ENCODE data around the gene EZR. TPM values are rescaled to one million over a fixed set of nuclear protein-coding genes. Genes with fewer than 3 reads are reported as not detected.

The EZR gene
- total and polyA plus RNA-seq, 9 of the 15 experiments (the other 6 are each of a cell fraction or from before 2014, with no cell fraction given), result 36.5 to 162 (median 104) TPM

- TF ChIP-seq ZNF655 (CRISPR knock-in tag; IDR thresholded peaks at IDR 0.05) (no peak), COPS2 (conservative IDR thresholded peaks at IDR 0.05) (no peak), TRIM24 (IDR thresholded peaks at IDR 0.05) (peak; percentile 94 to 98), TGIF2 (CRISPR knock-in tag; IDR thresholded peaks at IDR 0.05) (no peak), SMARCA4 (IDR thresholded peaks at IDR 0.05) (peak; percentile 95), CEBPB (tag; IDR thresholded peaks at IDR 0.05) (no peak), ZNF444 (CRISPR knock-in tag; IDR thresholded peaks at IDR 0.05) (peak; percentile 56; the same call in 1 of the 2 replicates), FOXP1 (CRISPR knock-in tag; IDR thresholded peaks at IDR 0.05) (no peak; the same call in 1 of the 2 replicates), RBM34 (IDR thresholded peaks at IDR 0.05; ENCODE audit: borderline replicate concordance, insufficient read depth, low read length) (no peak), ZBTB11 (CRISPR knock-in tag; IDR thresholded peaks at IDR 0.05) (peak in 1 of 3 experiments; percentile 78; a peak in 2 of 6 replicates), ZNF408 (CRISPR knock-in tag; IDR thresholded peaks at IDR 0.05; ENCODE audit: low read depth) (no peak), MEF2A (IDR thresholded peaks at IDR 0.05; ENCODE audit: control insufficient read depth, low read depth, low read length) (no peak), TAL1 (IDR thresholded peaks at IDR 0.05) (peak; percentile 95), GMEB1 (CRISPR knock-in tag; IDR thresholded peaks at IDR 0.05) (0 out of 2 replicates have a peak, but pooled peaks have one; percentile 31)
Measured at GRCh38 chr6:158762787-158763433, 56.3 kb downstream of the EZR start (continued).
